ENCODE measurements around the gene SEMA5A.

SEMA5A gene

DNA sequence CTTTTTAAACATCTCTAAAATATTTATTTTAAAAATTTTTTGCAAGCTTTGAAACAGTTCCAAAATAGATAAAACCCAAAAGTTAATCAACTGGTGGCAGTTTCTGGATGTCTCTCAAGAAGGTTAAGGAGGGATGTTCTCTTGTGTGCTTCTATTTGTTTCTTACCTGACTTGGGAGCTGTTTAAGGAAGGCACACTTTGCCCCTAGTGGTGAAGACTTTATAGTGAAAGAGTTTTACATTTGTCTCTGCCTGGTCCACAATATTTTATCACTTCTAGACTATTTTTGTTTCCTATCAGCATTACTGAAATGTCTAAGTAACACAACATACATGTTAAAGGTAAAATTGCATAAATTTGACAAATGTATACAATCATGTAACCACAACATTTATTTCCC lies 552.8 kb downstream of the SEMA5A start:
- no peak for DNase-seq (ENCODE audit: low spot score)
